ENCODE measurements around the gene BCCIP.

BCCIP gene

DNA sequence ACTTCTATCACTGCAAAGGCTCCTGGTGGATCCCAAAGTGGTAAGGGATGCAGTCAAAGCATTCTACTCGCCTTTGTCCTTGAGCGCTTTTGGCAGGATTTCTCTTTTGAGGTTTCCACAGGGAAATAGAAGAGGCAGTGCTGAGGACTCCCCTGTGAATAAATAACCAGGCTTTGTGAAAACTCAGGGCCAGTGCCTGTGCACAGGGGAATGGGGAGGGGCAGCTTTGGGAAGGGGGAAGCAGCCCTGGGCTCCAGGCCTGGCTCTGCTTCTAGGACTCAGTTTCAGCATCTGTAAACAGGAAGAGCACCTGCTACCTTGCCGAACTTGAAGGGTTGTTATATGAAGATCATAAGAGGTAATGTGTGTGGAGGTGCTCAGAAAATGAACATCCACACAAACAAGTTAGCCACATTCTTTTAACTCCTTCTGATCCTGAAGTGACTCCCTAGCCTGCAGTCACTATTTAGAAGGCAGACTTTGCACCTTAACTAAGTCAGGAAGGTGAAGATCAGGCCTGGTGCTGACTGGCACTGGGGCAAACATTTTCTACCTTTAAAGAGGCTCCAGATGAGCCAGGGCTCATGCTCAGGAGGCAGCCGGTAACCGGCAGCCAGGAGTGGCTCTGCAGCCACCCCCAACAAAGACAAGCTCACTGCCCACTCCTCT lies 25.2 kb upstream of the BCCIP start:
- DNase-seq (ENCODE audit: low read depth, low spot score): no peak

- no peak for DNase-seq (ENCODE audit: low read depth, low spot score)
Measured at GRCh38 chr10:125799451-125800182, 23.7 kb upstream of the BCCIP start.

GRCh38 chr10:125801574-125801973 lies 21.8 kb upstream of the BCCIP start:
- DNase-seq (ENCODE audit: low read depth, low spot score): no peak

GRCh38 chr10:125802131-125802530 lies 21.2 kb upstream of the BCCIP start:
- DNase-seq (ENCODE audit: low read depth, low spot score): no peak

DNA sequence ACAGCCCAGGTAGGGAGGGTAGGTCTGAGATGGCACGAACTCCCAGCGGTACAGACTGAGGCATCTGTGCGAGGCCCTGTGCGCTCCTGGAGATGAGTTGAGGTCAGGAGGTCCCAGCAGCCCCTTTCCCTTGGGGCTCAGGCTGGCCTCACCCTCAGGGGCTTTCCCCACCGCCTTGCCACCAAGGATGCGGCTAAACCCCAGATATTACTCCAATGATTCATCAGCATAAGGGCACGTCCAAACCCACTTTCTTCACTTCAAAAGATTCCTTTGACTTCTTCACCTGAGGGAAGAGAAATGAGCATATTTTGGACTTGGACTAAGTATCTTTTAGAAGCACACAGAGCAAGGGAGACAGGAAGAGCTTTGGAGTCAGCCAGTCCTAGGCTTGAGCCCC lies 20.6 kb upstream of the BCCIP start:
- no peak for DNase-seq (ENCODE audit: low read depth, low spot score)

- DNase-seq (ENCODE audit: low read depth, low spot score): no peak
Measured at GRCh38 chr10:125808047-125808446, 15.3 kb upstream of the BCCIP start.

DNA sequence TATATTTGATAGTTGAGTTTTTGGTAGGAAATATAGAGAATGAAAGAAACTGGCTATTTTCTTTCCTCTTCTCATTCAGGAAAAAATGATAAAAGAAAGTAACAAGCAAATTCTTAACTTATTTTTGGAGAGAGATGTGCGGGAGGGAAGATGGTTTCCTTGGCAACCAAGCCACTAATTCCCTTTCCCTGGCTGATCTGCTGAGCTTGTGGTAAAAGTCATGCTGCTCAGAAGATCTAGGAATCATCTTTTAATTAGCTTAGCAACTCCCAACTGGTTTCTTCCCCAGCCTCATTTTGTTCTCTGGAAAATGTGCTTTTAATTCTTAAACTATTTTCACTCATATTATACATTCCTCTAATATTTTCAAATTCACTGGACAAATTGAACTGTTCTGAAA lies 12.1 kb upstream of the BCCIP start:
- DNase-seq (ENCODE audit: low read depth, low spot score): no peak

DNA sequence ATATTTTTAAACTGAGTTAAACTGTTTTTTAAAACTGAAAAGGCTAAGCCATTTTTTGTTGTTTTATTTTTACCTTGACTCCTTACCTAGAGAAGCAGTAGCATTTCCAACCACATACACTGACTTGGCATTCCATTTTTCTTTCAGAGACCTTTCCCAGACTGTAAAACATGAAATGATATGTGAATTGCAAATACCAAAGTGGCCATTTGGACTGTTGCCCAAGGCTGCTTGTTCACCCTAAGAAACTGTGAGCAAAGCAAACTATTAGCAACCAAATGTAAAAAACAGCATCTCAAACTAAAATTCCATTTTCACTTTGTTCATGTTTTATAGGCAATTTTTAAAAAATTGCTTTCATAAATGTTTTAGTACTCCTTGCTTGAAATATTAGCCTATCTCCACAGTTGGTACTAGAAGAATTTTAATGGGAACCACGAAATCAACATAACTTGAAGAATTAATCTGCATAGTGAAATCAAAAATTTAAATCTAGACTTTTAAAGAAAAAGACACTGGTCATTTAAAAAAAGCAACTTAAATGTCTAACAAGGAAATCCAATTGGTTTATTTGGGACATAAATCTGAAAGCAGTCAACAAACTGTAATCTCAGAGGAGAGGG lies 11.1 kb upstream of the BCCIP start:
- no peak for DNase-seq (ENCODE audit: low read depth, low spot score)

- DNase-seq (ENCODE audit: low read depth, low spot score): no peak
Measured at GRCh38 chr10:125815764-125816163, 7.6 kb upstream of the BCCIP start.

DNA sequence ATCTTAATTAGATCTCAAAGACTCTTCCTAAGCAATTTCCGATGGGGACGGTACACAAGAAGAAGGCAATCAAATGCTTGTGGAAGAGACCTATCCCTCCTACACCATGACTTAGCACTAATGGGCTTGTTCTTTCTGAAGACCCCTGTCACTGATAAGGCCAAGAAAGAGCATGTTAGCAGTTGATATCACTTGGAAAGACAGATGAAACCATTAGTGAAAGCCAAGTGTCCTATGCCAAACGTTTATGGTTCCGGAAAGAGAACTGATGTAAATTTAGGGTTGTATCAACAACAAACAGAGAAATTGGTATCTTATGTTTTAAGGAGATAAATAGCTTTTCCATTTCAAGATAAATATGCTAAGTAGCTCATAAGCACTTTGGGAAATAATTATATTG lies 6.8 kb upstream of the BCCIP start:
- DNase-seq (ENCODE audit: low read depth, low spot score): no peak

DNA sequence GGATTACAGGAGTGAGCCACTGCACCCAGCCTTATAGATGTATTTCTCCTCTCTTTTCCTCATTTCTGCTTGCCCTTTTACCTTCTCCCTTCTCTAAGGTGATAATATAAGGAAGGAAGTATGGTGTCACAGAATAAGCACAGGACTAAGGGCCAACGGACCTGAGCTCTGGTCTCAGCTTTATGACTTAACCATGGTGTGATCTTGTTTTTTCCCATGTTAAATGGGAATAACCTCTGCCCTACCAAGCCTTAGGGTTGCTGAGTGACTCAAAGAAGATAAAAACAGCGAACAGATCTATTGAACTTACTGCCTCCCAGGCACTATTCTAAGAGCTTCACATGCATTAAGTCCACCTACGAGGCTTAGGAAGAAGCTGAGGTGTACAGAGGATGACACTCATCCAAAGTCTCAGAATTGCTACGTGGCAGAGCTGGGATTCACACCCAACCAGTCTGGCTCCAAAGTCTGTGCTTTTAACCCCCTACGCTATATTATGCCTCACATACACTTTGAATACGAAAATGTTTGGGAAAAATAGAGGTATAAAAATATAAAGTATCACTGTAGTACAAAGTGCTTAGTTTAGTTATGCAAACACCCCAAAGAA lies 5.9 kb upstream of the BCCIP start:
- DNase-seq (ENCODE audit: low read depth, low spot score): no peak

- no peak for DNase-seq (ENCODE audit: low read depth, low spot score)
Measured at GRCh38 chr10:125820701-125821100, 2.6 kb upstream of the BCCIP start.

GRCh38 chr10:125823663-125824251 lies 411 bp downstream of the BCCIP start:
- DNase-seq (ENCODE audit: low read depth, low spot score): no peak

DNA sequence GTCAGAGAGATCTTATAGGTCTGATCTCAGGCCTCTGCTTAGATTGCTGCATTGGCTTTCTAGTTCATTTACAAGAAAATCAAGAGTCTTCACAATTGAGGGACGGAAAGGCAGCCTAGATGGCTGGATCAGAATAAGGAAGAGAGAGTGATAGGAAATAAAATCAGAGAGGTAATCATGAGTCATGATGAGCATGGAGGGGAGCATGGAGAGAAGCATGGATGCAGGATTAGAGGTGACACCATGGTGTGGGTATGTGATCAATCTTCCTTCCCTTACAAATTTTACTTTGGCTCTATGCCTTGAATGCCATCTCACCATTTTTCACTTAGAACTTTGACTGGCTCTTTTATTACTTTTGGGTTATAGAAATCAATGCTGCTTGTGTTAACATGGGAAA lies 1.4 kb downstream of the BCCIP start:
- DNase-seq (ENCODE audit: low read depth, low spot score): no peak

- DNase-seq (ENCODE audit: low read depth, low spot score): no peak
Measured at GRCh38 chr10:125827133-125827532, 3.8 kb downstream of the BCCIP start.

- no peak for DNase-seq (ENCODE audit: low read depth, low spot score)
Measured at GRCh38 chr10:125828311-125828710, 5.0 kb downstream of the BCCIP start.

DNA sequence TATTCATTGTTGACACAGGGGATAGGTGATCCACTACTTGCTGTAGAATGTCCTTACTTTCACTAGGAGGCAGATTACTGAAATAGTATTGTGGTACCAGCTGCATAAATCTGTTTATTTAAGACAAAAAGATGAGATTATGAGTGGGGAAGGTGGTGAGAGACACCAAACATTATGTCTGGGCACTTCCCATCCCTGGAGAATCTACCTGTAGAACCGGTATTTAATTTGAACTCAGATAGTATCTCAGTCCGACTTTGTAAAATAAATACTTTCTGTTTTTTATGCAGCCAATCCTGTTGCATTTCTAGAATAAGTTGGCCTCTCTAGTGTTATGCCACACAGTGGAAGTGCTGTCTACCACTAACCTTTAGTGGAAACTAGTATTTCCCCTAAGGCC lies 13.4 kb downstream of the BCCIP start:
- DNase-seq (ENCODE audit: low read depth, low spot score): no peak

DNA sequence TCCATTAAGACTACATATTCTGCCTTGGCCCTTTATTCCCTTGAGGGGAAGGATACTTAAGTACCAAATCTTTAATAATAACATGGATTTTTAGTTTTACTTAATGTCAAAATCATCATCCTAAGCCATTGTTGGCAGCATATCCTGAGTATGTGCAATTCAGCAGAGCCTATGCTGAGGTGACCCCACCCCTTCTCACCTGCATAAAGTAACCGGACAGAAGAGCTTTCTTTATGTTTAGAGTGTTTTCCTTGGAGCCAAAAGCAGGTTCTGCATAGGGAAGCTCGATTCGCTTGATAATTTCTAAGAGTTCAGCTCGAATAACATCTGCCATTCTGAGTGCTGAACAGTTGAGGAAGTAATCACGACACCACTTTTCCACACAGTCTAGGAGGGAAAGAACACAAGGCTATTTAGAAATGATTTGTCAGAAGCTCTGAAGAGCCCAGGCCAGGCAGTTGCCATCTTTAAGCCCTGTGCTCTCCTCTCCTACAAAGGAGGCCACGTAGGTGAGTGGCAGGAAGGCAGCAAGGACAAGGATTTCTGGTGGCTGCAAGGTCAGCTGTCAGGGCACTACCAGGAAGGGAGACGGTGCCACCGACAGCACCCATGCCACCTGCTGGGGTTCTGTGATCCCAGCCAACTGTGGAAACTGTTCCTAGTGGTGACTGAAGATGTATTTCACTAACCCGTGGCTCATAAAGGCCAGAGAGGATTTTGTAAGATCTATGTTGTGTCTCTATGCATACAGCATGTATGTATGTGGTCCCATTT lies 15.6 kb downstream of the BCCIP start:
- no peak for DNase-seq (ENCODE audit: low read depth, low spot score)

GRCh38 chr10:125840406-125840805 lies 17.1 kb downstream of the BCCIP start:
- no peak for DNase-seq (ENCODE audit: low read depth, low spot score)

DNA sequence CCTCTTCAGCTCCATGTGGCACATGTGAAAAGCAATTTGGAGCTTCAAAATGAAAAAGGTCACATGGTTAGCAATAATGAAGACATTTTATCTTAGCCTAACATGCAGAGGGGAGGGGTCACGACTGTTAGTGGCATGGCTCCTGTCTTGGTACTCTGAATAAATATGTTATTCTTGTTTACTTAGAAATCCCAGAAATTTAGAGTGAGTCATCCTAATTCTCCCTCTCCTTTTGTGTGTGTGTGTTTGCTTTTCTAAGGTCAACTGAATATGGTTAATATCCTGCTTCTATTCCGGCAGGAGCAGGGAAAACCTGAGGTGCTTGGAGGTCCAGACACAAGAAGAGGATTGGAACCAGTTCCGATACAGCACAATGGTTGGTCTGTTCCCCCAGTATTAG lies 17.6 kb downstream of the BCCIP start:
- no peak for DNase-seq (ENCODE audit: low read depth, low spot score)

DNA sequence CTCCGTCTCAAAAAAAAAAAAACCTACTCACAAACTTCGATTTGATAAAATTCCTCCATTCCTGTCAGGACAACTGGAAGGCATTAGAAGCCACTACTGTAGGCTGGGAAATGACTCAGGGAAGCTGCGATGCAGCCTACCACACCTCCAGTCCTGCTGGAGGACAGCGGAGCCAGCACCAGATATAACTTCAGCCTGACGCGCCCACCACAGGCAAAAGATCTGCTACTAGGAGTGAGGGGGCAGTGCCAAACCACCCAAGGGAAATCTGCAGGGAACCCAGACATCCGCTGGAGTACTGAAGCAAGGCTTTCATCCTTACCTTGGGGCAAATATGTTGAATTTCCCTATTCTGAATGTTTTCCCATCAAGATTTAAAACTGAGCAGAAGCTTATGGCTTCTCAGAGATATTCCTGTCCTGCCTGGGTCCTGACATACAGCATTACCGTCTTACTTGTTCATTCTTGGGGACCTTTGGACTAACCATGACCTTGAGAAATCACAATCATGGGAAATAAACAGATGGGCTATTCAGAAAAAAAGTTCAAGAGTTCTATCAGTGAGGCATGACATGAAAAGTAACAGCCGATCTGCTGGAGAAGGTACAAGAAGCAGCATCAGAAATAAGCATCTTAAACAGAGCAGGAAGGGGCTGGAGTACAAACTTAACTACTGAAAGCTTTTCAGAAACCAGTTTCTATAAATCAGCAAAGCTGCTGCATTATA lies 20.4 kb downstream of the BCCIP start:
- no peak for DNase-seq (ENCODE audit: low read depth, low spot score)

Data from activated naive CD8-positive, alpha-beta T cell treated with anti-CD3 and anti-CD28 coated beads, Interleukin-2, amount 50 U/mL, for 16 hours (primary cell).